HG02938 (cell line): Measurements from ENCODE around the gene MRPL41.
"Not testable (repeated sequence)": the region's sequence is repeated elsewhere in the genome, so short reads cannot be mapped to it uniquely, and the experiment has no call there.

Experiments used
- ATAC-seq: cut with Tn5 transposase; IDR thresholded peaks from one replicate; pipeline ENCODE4 v1.9.1; 2021; ENCODE audit warnings: mild to moderate bottlenecking, moderate library complexity; ENCODE audit not compliant: unreplicated experiment

MRPL41 gene

GRCh38 chr9:137521405-137521985 lies 30.2 kb upstream of the MRPL41 start:
- no peak for ATAC-seq

GRCh38 chr9:137522746-137523455 lies 28.8 kb upstream of the MRPL41 start:
- ATAC-seq: no peak

- ATAC-seq: no peak
Observed at GRCh38 chr9:137524161-137524980, 27.3 kb upstream of the MRPL41 start.

- ATAC-seq: no peak
Observed at GRCh38 chr9:137524981-137525317, 26.7 kb upstream of the MRPL41 start.

GRCh38 chr9:137530331-137530730 lies 21.3 kb upstream of the MRPL41 start:
- no peak for ATAC-seq

GRCh38 chr9:137531099-137531765 lies 20.4 kb upstream of the MRPL41 start:
- no peak for ATAC-seq

- not testable (repeated sequence) for ATAC-seq
Observed at GRCh38 chr9:137532891-137533468, 18.7 kb upstream of the MRPL41 start.

GRCh38 chr9:137534256-137535119 lies 17.2 kb upstream of the MRPL41 start:
- no peak for ATAC-seq

- ATAC-seq: no peak
Observed at GRCh38 chr9:137535120-137535428, 16.6 kb upstream of the MRPL41 start.

- ATAC-seq: not testable (repeated sequence)
Observed at GRCh38 chr9:137536594-137537131, 15.0 kb upstream of the MRPL41 start.

- ATAC-seq: no peak
Observed at GRCh38 chr9:137538058-137538457, 13.6 kb upstream of the MRPL41 start.

GRCh38 chr9:137540536-137540935 lies 11.1 kb upstream of the MRPL41 start:
- no peak for ATAC-seq

GRCh38 chr9:137542486-137542885 lies 9.2 kb upstream of the MRPL41 start:
- ATAC-seq: no peak

GRCh38 chr9:137543237-137543963 lies 8.3 kb upstream of the MRPL41 start:
- no peak for ATAC-seq

- no peak for ATAC-seq
Observed at GRCh38 chr9:137544176-137544760, 7.4 kb upstream of the MRPL41 start.

- no peak for ATAC-seq
Observed at GRCh38 chr9:137545123-137545522, 6.6 kb upstream of the MRPL41 start.

GRCh38 chr9:137547687-137548543 lies 3.8 kb upstream of the MRPL41 start:
- no peak for ATAC-seq

- ATAC-seq: no peak
Observed at GRCh38 chr9:137550231-137550621, 1.5 kb upstream of the MRPL41 start, which contains the start of gene PNPLA7. Gene PNPLA7, minus strand, starts transcription at chr9:137550402. Its CDS starts 205 bp downstream, at chr9:137550197.
